ENCODE data around the gene DYNLL1.
A peak's percentile ranks its signal among the peaks of the same experiment; 100 is the strongest.
"Not testable (repeated sequence)": the region's sequence is repeated elsewhere in the genome, so short reads cannot be mapped to it uniquely, and the experiment has no call there.

DYNLL1 gene

DNA sequence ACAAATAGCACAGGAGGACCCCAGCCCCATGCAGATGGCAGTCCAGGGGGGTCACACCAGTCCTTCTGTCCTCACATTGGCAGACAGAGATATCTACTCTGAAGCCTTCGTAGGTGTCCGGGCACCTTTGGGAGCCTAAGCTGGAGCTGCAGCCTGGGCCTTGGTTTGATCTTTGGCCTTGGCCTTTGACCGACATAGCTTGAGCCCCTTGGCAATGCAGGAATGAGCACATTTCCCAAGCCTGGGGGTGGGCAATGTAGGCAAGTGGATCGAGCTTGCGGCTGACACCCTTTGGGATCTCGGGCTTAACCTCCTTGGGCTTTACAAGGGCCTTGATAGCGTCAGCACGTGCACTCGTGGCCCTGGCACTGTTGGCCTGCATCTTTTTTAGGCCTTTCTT is 26.7 kb downstream of the DYNLL1 start:
- no peak for DNase-seq

- DNase-seq: peak; percentile 92
Measured at GRCh38 chr12:120528861-120529525, 33.1 kb downstream of the DYNLL1 start, which contains the start of gene COQ5. COQ5 (minus strand) TSS chr12:120529158; CDS start chr12:120529141, 17 bp downstream.

- no peak for DNase-seq
Measured at GRCh38 chr12:120529641-120530417, 33.9 kb downstream of the DYNLL1 start.

- DNase-seq: not testable (repeated sequence)
Measured at GRCh38 chr12:120530418-120530761, 34.5 kb downstream of the DYNLL1 start.

DNA sequence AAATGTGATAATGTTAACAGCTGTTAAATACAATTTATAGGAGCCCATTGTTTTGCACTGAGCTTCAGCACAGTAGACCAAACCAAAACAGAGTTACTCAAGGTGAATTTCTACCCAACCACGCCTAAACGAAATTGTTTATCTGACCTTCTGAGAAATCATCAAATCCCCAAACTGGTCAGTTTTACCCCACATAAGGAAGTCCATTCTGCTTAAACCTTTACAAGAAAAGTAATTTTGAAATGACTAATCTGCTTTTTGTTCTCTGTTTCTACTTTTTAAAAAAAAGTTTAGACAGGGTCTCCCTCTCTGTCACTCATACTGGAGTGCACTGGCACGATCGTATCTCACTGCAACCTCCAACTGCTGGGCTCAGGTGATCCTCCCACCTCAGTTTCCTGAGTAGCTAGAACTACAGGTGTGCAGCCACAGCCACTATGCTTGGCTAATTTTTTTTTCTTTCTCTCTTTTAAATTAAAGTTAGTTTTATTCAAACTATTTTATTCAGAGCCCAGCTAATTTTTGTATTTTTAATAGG is 36.9 kb downstream of the DYNLL1 start:
- DNase-seq: no peak

- peak; percentile 93 for DNase-seq
Measured at GRCh38 chr12:120534203-120534702, 38.3 kb downstream of the DYNLL1 start, which contains the start of gene RNF10. RNF10 (plus strand) TSS chr12:120534356; CDS start chr12:120534812, 456 bp downstream.

GRCh38 chr12:120534703-120535655 is 39.1 kb downstream of the DYNLL1 start:
- DNase-seq: peak; percentile 58

- peak; percentile 55 for DNase-seq
Measured at GRCh38 chr12:120536064-120536791, 40.3 kb downstream of the DYNLL1 start.

GRCh38 chr12:120537856-120538220 is 41.9 kb downstream of the DYNLL1 start:
- no peak for DNase-seq

- DNase-seq: peak; percentile 26
Measured at GRCh38 chr12:120538281-120539156, 42.6 kb downstream of the DYNLL1 start.

DNA sequence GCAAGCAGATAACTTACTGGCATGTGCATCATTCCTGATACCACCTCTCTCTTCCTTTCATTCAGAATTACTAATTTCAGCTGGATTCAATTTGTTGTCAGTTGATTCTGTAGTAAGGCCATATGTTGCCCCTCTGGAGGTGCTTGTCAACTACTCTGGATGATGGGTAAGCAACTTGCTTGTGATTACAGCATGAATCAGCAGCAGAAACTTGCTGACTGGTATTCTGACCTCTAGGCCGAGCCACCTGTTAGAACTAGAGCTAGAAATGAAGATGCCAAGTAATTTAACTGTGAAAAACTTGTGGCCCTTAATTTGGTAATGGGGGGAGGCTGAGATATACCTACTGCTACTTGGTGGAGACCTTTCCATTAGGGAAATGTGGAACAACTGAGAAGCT is 43.4 kb downstream of the DYNLL1 start:
- DNase-seq: peak; percentile 69

GRCh38 chr12:120540445-120540844 is 44.5 kb downstream of the DYNLL1 start:
- peak; percentile 42 for DNase-seq

- DNase-seq: no peak
Measured at GRCh38 chr12:120542166-120542565, 46.3 kb downstream of the DYNLL1 start.

DNA sequence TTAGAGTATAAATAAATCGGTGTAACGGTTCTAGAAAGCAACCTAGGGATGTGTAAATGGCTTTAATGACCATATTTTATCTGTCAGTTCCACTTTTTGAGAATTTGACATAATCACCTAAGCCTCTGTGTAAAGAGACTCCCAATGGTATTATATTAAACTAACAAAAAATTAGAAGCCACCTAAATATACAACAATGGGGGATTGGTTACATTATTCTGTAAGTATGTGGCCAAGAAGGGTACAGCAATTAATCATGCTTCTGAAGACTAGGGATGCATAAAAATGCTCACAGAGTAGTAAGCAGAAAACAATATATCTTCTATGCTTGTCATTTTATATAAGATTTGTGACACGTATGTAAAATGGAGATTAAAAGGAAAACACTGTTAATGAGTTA is 48.8 kb downstream of the DYNLL1 start:
- DNase-seq: no peak

DNA sequence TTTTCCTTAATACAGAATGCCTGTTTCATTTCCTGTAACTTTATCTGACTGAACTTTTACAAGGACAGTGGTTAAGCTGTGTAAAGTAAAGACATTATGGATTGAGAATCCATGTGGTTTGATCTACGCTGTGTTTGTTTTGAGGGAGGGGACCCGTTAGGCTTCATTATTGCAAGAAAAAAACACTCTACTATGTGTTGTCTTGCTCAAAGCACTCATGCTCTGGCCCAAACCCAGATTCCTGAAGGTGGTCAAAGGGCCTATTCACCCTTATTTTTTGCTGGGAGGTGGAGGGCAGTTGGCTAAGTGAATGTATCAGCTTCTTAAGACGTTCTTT is 50.1 kb downstream of the DYNLL1 start:
- DNase-seq: no peak
